Suprapubic skin (tissue), 4 donors: ENCODE data around the gene ERF. TPM values are rescaled to one million over a fixed set of nuclear protein-coding genes. Genes with fewer than 3 reads are reported as not detected.

Source experiments
- DNase-seq, 2 donors: peaks; one replicate each; pipeline ENCODE4 v3.0.0-alpha.2; 2019; ENCODE audit warnings: low spot score in 2 of 2
- H3K27ac ChIP-seq: fragments of 200-600 bp; sonication (generic); one replicate; pipeline ENCODE4 v1.5.1; 2019
- H3K27me3 ChIP-seq: fragments of 200-600 bp; sonication (generic); one replicate; pipeline ENCODE4 v1.5.1; 2019
- H3K36me3 ChIP-seq: fragments of 200-600 bp; sonication (generic); one replicate; pipeline ENCODE4 v1.5.1; 2019
- H3K4me1 ChIP-seq: fragments of 200-600 bp; sonication (generic); one replicate; pipeline ENCODE4 v1.5.1; 2019
- H3K4me3 ChIP-seq: fragments of 200-600 bp; sonication (generic); one replicate; pipeline ENCODE4 v1.5.1; 2019; ENCODE audit warnings: mild to moderate bottlenecking
- H3K9me3 ChIP-seq: fragments of 200-600 bp; sonication (generic); one replicate; pipeline ENCODE4 v1.5.1; 2019
- EP300 ChIP-seq: sonication (generic); formaldehyde crosslinking; IDR thresholded peaks from one replicate; pipeline ENCODE4 v1.6.1; 2017; ENCODE audit warnings: antibody characterized with exemption
- POLR2A ChIP-seq, 2 donors: fragments of 450-650 bp; IDR thresholded peaks; one replicate each; pipeline ENCODE4 v1.6.1; 2017; ENCODE audit warnings: antibody characterized with exemption in 2 of 2, mild to moderate bottlenecking in 2 of 2, moderate library complexity in 2 of 2
- POLR2AphosphoS5 ChIP-seq, 3 donors: sonication (generic); formaldehyde crosslinking; IDR thresholded peaks; one replicate each; pipeline ENCODE4 v1.6.1; 2017; ENCODE audit warnings: antibody characterized with exemption in 3 of 3
- WGBS: methylation state at CpG from one replicate; pipeline ENCODE4 v1.1.5; 2018; 5-methylcytosine and 5-hydroxymethylcytosine counted together
- total RNA-seq, 4 donors: library from RNA; depleted of rRNA; stranded (reverse); fragments of >200 nt; gene quantifications; one replicate each; pipeline ENCODE4 v1.1.0, GENCODE V29; 2016
- TF ChIP-seq, protein P1 (sequence below), 2 donors: fragments of 200-600 bp in 1 of 2; fragments of 450-650 bp in 1 of 2; sonication (generic) in 1 of 2; IDR thresholded peaks; one replicate each; pipeline ENCODE4 v1.5.1; 2016 to 2019; ENCODE audit warnings: antibody characterized with exemption in 2 of 2, mild to moderate bottlenecking in 1 of 2, moderate library complexity in 1 of 2

ERF gene
- total RNA-seq, 4 donors from 2014 or later: 36.8 to 49.5 (median 45.8) TPM

DNA sequence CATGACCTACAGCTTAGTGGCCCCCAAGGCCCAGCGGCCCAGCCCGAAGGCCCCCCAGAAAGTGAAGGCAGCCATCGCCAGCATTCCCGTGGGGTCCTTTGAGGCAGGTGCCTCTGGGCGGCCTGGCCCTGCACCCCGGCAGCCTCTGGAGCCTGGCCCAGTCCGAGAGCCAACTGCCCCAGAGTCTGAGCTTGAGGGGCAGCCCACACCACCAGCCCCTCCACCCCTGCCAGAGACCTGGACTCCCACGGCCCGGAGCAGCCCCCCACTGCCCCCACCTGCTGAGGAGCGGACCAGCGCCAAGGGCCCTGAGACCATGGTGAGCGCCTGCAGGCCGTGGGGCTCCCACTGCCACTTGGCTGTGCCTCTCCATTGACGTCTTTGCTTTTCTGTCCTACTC lies 38.0 kb upstream of the ERF start:
- no peak for DNase-seq
- H3K36me3 ChIP-seq: peaks cover 75% of the 10 kb centered on the region
- H3K27ac ChIP-seq: no peak overlapping the region
- no peaks in the 10 kb centered on the region for H3K27me3 ChIP-seq
- H3K4me1 ChIP-seq: peaks cover 10% of the 10 kb centered on the region
- no peak overlapping the region for H3K4me3 ChIP-seq
- 84% methylated on average over 7 of the region's 14 CpGs for WGBS
- no peak for TF ChIP-seq POLR2A (IDR thresholded peaks at IDR 0.05)
- no peak for TF ChIP-seq POLR2AphosphoS5 (IDR thresholded peaks at IDR 0.05)
- no peak for TF ChIP-seq EP300
- no peaks in the 10 kb centered on the region for H3K9me3 ChIP-seq

DNA sequence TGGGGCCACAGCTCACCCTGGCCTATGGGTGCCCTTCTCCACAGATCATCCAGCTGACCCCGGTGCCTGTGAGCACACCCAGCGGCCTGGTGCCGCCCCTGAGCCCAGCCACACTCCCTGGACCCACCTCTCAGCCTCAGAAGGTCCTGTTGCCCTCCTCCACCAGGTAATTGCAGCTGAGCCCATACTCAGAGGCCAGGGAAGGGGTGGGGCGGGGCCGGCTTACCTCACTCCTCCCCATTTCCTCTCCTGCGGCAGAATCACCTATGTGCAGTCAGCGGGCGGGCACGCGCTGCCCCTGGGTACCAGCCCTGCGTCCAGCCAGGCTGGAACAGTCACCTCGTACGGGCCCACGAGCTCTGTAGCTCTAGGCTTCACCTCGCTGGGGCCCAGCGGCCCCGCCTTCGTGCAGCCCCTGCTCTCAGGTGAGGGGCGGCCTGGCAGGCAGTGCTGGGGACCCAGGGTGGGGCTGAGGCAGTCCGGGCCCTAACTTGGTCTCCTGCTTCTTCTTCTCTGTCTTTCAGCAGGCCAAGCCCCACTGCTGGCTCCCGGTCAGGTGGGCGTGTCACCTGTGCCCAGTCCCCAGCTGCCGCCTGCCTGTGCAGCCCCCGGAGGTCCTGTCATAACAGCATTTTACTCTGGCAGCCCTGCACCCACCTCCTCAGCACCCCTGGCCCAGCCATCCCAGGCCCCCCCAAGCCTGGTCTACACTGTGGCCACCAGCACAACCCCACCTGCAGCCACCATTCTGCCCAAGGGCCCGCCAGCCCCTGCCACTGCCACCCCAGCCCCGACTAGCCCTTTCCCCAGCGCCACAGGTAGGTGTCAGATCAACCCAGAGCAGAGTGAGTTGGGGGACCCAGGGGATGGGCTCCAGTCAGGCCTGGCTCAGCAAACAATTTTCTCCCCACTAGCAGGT lies 37.4 kb upstream of the ERF start:
- peak in 1 of 2 donors; percentile 62 for DNase-seq
- WGBS: 76% methylated on average over 25 of the region's 27 CpGs
- TF ChIP-seq EP300 (no peak), POLR2A (IDR thresholded peaks at IDR 0.05) (no peak), POLR2AphosphoS5 (IDR thresholded peaks at IDR 0.05) (no peak)
- TF ChIP-seq, protein P1, sequence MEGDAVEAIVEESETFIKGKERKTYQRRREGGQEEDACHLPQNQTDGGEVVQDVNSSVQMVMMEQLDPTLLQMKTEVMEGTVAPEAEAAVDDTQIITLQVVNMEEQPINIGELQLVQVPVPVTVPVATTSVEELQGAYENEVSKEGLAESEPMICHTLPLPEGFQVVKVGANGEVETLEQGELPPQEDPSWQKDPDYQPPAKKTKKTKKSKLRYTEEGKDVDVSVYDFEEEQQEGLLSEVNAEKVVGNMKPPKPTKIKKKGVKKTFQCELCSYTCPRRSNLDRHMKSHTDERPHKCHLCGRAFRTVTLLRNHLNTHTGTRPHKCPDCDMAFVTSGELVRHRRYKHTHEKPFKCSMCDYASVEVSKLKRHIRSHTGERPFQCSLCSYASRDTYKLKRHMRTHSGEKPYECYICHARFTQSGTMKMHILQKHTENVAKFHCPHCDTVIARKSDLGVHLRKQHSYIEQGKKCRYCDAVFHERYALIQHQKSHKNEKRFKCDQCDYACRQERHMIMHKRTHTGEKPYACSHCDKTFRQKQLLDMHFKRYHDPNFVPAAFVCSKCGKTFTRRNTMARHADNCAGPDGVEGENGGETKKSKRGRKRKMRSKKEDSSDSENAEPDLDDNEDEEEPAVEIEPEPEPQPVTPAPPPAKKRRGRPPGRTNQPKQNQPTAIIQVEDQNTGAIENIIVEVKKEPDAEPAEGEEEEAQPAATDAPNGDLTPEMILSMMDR (IDR thresholded peaks at IDR 0.05): no peak
- Histone ChIP-seq H3K27ac (no peak overlapping the region), H3K4me1 (peaks cover 10% of the 10 kb centered on the region), H3K4me3 (no peak overlapping the region), H3K9me3 (no peaks in the 10 kb centered on the region), H3K27me3 (no peaks in the 10 kb centered on the region), H3K36me3 (peaks cover 81% of the 10 kb centered on the region)

DNA sequence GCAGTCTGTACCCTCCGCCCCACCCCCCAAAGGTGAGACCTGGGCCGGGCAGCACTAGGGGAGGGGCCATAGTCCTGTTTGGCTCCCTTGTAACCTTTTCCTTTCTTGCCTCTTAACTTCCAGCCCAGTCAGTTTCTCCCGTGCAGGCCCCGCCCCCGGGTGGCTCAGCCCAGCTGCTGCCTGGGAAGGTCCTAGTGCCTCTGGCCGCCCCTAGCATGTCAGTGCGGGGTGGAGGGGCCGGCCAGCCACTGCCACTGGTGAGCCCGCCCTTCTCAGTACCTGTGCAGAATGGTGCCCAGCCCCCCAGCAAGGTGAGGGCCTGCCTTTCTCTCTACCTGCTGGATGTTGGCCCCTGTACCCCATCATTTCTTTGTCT lies 36.5 kb upstream of the ERF start:
- no peak overlapping the region for H3K4me3 ChIP-seq
- peaks cover 89% of the 10 kb centered on the region for H3K36me3 ChIP-seq
- 45% methylated on average over 8 of the region's 9 CpGs for WGBS
- peaks cover 15% of the 10 kb centered on the region for H3K4me1 ChIP-seq
- H3K27me3 ChIP-seq: no peaks in the 10 kb centered on the region
- no peak overlapping the region for H3K27ac ChIP-seq
- DNase-seq: no peak
- TF ChIP-seq POLR2AphosphoS5 (IDR thresholded peaks at IDR 0.05) (no peak), POLR2A (IDR thresholded peaks at IDR 0.05) (no peak)
- no peaks in the 10 kb centered on the region for H3K9me3 ChIP-seq

- 80% methylated on average over 24 of the region's 31 CpGs for WGBS
- Histone ChIP-seq H3K27ac (no peak overlapping the region), H3K36me3 (peaks cover 89% of the 10 kb centered on the region), H3K9me3 (no peaks in the 10 kb centered on the region), H3K4me3 (no peak overlapping the region), H3K27me3 (no peaks in the 10 kb centered on the region), H3K4me1 (peaks cover 20% of the 10 kb centered on the region)
- peak in 1 of 2 donors; percentile 66 for DNase-seq
- TF ChIP-seq, protein P1 (IDR thresholded peaks at IDR 0.05): peak; percentile 31 to 40
- TF ChIP-seq EP300: no peak
These were observed 35.9 kb upstream of the ERF start for GRCh38 chr19:42290523-42291434.

DNA sequence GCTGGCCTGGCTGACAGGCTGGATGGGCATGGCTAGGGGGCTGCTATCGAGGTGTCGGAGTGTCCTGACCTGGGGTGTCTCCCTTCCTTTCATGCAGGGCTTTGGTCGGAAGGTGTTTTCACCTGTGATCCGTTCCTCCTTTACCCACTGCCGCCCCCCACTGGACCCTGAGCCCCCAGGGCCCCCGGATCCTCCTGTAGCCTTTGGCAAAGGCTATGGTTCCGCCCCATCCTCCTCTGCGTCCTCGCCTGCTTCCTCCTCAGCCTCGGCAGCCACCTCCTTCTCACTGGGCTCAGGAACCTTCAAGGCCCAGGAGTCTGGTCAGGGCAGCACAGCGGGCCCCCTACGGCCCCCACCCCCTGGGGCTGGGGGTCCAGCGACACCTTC lies 35.2 kb upstream of the ERF start:
- peaks cover 24% of the 10 kb centered on the region for H3K4me1 ChIP-seq
- H3K27me3 ChIP-seq: no peaks in the 10 kb centered on the region
- no peak overlapping the region for H3K27ac ChIP-seq
- peaks cover 86% of the 10 kb centered on the region for H3K36me3 ChIP-seq
- no peak for DNase-seq
- H3K9me3 ChIP-seq: no peaks in the 10 kb centered on the region
- no peak overlapping the region for H3K4me3 ChIP-seq
- WGBS: 74% methylated on average over 13 of the region's 13 CpGs
- TF ChIP-seq POLR2A (IDR thresholded peaks at IDR 0.05): no peak
- TF ChIP-seq POLR2AphosphoS5 (IDR thresholded peaks at IDR 0.05): no peak
- TF ChIP-seq, protein P1 (IDR thresholded peaks at IDR 0.05): no peak
- TF ChIP-seq EP300: no peak
